Stomach (tissue), 9 donors: ENCODE data around the gene UCHL1. TPM values are rescaled to one million over a fixed set of nuclear protein-coding genes. Genes with fewer than 3 reads are reported as not detected.

Source experiments
- DNase-seq, 2 donors: peaks; one replicate each; pipeline versions ENCODE4 v3.0.0 to v3.0.0-alpha.2; 2013 to 2019
- H3K27ac ChIP-seq, 5 donors: fragments of 200-600 bp in 4 of 5; sonication (generic) in 4 of 5; one replicate each; pipeline ENCODE4 v1.5.1; 2013 to 2019; ENCODE audit warnings: mild to moderate bottlenecking in 1 of 5, moderate library complexity in 1 of 5
- H3K27me3 ChIP-seq, 3 donors: fragments of 200-600 bp; sonication (generic); one replicate each; pipeline ENCODE4 v1.5.1; 2017 to 2019; ENCODE audit warnings: mixed run types in 1 of 3
- H3K36me3 ChIP-seq, 4 donors: fragments of 200-600 bp; sonication (generic); 1 replicate in 3 of 4; 2 replicates in 1 of 4; pipeline ENCODE4 v1.5.1; 2016 to 2019
- H3K4me1 ChIP-seq, 4 donors: fragments of 200-600 bp; sonication (generic); one replicate each; pipeline ENCODE4 v1.5.1; 2016 to 2019
- H3K4me3 ChIP-seq, 4 donors: fragments of 200-600 bp; sonication (generic) in 3 of 4; one replicate each; pipeline ENCODE4 v1.5.1; 2016 to 2019; ENCODE audit warnings: mild to moderate bottlenecking in 1 of 4
- H3K9me3 ChIP-seq, 4 donors: fragments of 200-600 bp; sonication (generic); one replicate each; pipeline ENCODE4 v1.5.1; 2016 to 2019
- CTCF ChIP-seq, 7 experiments: fragments of 450-650 bp in 4 of 7; fragments of 200-600 bp in 3 of 7; sonication (generic) in 3 of 7; IDR thresholded peaks; one replicate each; pipeline ENCODE4 v1.5.1; 2016 to 2019; ENCODE audit warnings: antibody characterized with exemption in 7 of 7, control low read depth in 2 of 7, mild to moderate bottlenecking in 1 of 7
- EP300 ChIP-seq: sonication (generic); formaldehyde crosslinking; IDR thresholded peaks from one replicate; pipeline ENCODE4 v1.6.1; 2017; ENCODE audit warnings: antibody characterized with exemption
- POLR2A ChIP-seq, 4 donors: fragments of 450-650 bp; IDR thresholded peaks; one replicate each; pipeline ENCODE4 v1.6.1; 2016; ENCODE audit warnings: antibody characterized with exemption in 4 of 4, control low read depth in 2 of 4, mild to moderate bottlenecking in 1 of 4, moderate library complexity in 1 of 4
- POLR2AphosphoS5 ChIP-seq, 3 donors: sonication (generic); formaldehyde crosslinking; IDR thresholded peaks; one replicate each; pipeline ENCODE4 v1.6.1; 2016; ENCODE audit warnings: antibody characterized with exemption in 3 of 3
- WGBS, 5 donors: extraction: QIAGEN DNeasy Blood & Tissue Kit in 3 of 5; methylation state at CpG; one replicate each; pipeline versions ENCODE4 v1.1.5 to v1.1.7; 2013 to 2018; 5-methylcytosine and 5-hydroxymethylcytosine counted together
- intact Hi-C: fragments of 100-400 bp; cut with DNase I; formaldehyde crosslinking; loops from one replicate; pipeline ENCODE4 v1.15.1; 2023; ENCODE audit warnings: low total_unique reads
- polyA plus RNA-seq, 3 donors: library from polyadenylated mRNA; stranded (reverse); fragments of 200-250 nt; gene quantifications; one replicate each; pipeline ENCODE4 v1.2.3, GENCODE V29; 2013
- total RNA-seq, 5 donors: library from RNA; depleted of rRNA; stranded (reverse); fragments of >200 nt; gene quantifications; one replicate each; pipeline versions ENCODE4 v1.1.0 to v1.2.3, GENCODE V29; 2014 to 2016
- donor health status: healthy with polysubstance abuse.
- donor health status: Bipolar disorder and iron deficiency.
- donor health status: healthy.

UCHL1 gene
- total and polyA plus RNA-seq, 8 donors = 4.6 to 43.4 (median 18.7) TPM

- intact Hi-C loops = no loop called here
- H3K27ac ChIP-seq = no peak overlapping the region
- peaks cover 10 to 28% (median 18%) of the 10 kb centered on the region in 4 donors for H3K4me1 ChIP-seq
- H3K27me3 ChIP-seq = peaks cover 0 to 12% (median 0%) of the 10 kb centered on the region in 3 donors
- no peaks in the 10 kb centered on the region for H3K36me3 ChIP-seq
- H3K4me3 ChIP-seq = no peak overlapping the region
- no peaks in the 10 kb centered on the region for H3K9me3 ChIP-seq
- DNase-seq = no peak
- WGBS, 5 donors = 80 to 87% (median 85%) methylated on average over 3 of the region's 3 CpGs
- TF ChIP-seq CTCF (IDR thresholded peaks at IDR 0.05) (no peak), EP300 (no peak), POLR2A (IDR thresholded peaks at IDR 0.05) (no peak), POLR2AphosphoS5 (IDR thresholded peaks at IDR 0.05) (no peak)
Observed at GRCh38 chr4:41219421-41219950, 37.2 kb upstream of the UCHL1 start.

- no peak for DNase-seq
Observed at GRCh38 chr4:41221850-41222645, 34.7 kb upstream of the UCHL1 start.

GRCh38 chr4:41227902-41228301, 28.8 kb upstream of the UCHL1 start:
- no peaks in the 10 kb centered on the region for H3K36me3 ChIP-seq
- no peaks in the 10 kb centered on the region for H3K9me3 ChIP-seq
- WGBS, 5 donors = 77 to 87% (median 83%) methylated on average over 4 of the region's 4 CpGs
- no peak for DNase-seq
- no peaks in the 10 kb centered on the region for H3K4me1 ChIP-seq
- H3K27ac ChIP-seq = no peak overlapping the region
- TF ChIP-seq POLR2A (IDR thresholded peaks at IDR 0.05) (no peak), EP300 (no peak), CTCF (IDR thresholded peaks at IDR 0.05) (no peak), POLR2AphosphoS5 (IDR thresholded peaks at IDR 0.05) (no peak)
- intact Hi-C loops = no loop called here
- H3K4me3 ChIP-seq = no peak overlapping the region
- H3K27me3 ChIP-seq = peaks cover 0 to 3% (median 0%) of the 10 kb centered on the region in 3 donors

More at GRCh38 chr4:41221850-41222645, 34.7 kb upstream of the UCHL1 start:
- Histone ChIP-seq H3K27me3 (peaks cover 0 to 12% (median 0%) of the 10 kb centered on the region in 3 donors), H3K36me3 (no peaks in the 10 kb centered on the region), H3K4me3 (no peak overlapping the region), H3K4me1 (peaks cover 0 to 3% (median 0%) of the 10 kb centered on the region in 4 donors), H3K27ac (no peak overlapping the region), H3K9me3 (no peaks in the 10 kb centered on the region)
- no peak for TF ChIP-seq POLR2AphosphoS5 (IDR thresholded peaks at IDR 0.05)
- no peak for TF ChIP-seq EP300
- TF ChIP-seq CTCF (IDR thresholded peaks at IDR 0.05) = no peak
- no peak for TF ChIP-seq POLR2A (IDR thresholded peaks at IDR 0.05)
- intact Hi-C loops = no loop called here
- WGBS, 5 donors = 72 to 90% (median 78%) methylated on average over 4 of the region's 4 CpGs

- no peak for TF ChIP-seq POLR2A (IDR thresholded peaks at IDR 0.05)
- no peak for TF ChIP-seq EP300
- WGBS, 5 donors = 63 to 68% (median 66%) methylated on average over 5 of the region's 5 CpGs
- H3K4me3 ChIP-seq = no peak overlapping the region
Observed at GRCh38 chr4:41232406-41232805, 24.3 kb upstream of the UCHL1 start.

More at GRCh38 chr4:41232406-41232805, 24.3 kb upstream of the UCHL1 start:
- H3K4me1 ChIP-seq = no peaks in the 10 kb centered on the region
- intact Hi-C loops = no loop called here
- H3K36me3 ChIP-seq = no peaks in the 10 kb centered on the region
- no peak overlapping the region for H3K27ac ChIP-seq
- H3K9me3 ChIP-seq = no peaks in the 10 kb centered on the region
- no peak for DNase-seq
- H3K27me3 ChIP-seq = no peaks in the 10 kb centered on the region
